ENCODE data around the gene TRIM65. TPM values are rescaled to one million over a fixed set of nuclear protein-coding genes. Genes with fewer than 3 reads are reported as not detected.

The TRIM65 gene
- total RNA-seq, 4 donors from 2014 or later, result 14.0 to 22.7 (median 16.9) TPM

GRCh38 chr17:75902406-75902805 lies 5.7 kb upstream of the TRIM65 start:
- Histone ChIP-seq H3K27me3 (no peaks in the 10 kb centered on the region), H3K4me1 (peaks cover 0 to 18% (median 8%) of the 10 kb centered on the region in 4 donors), H3K27ac (no peak overlapping the region), H3K9me3 (no peaks in the 10 kb centered on the region), H3K4me3 (no peak overlapping the region), H3K36me3 (peaks cover 0 to 55% (median 0%) of the 10 kb centered on the region in 3 donors)
- DNase-seq, result no peak
- no peak for TF ChIP-seq POLR2A (IDR thresholded peaks at IDR 0.05)
- TF ChIP-seq, protein P1, sequence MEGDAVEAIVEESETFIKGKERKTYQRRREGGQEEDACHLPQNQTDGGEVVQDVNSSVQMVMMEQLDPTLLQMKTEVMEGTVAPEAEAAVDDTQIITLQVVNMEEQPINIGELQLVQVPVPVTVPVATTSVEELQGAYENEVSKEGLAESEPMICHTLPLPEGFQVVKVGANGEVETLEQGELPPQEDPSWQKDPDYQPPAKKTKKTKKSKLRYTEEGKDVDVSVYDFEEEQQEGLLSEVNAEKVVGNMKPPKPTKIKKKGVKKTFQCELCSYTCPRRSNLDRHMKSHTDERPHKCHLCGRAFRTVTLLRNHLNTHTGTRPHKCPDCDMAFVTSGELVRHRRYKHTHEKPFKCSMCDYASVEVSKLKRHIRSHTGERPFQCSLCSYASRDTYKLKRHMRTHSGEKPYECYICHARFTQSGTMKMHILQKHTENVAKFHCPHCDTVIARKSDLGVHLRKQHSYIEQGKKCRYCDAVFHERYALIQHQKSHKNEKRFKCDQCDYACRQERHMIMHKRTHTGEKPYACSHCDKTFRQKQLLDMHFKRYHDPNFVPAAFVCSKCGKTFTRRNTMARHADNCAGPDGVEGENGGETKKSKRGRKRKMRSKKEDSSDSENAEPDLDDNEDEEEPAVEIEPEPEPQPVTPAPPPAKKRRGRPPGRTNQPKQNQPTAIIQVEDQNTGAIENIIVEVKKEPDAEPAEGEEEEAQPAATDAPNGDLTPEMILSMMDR (IDR thresholded peaks at IDR 0.05), result no peak

DNA sequence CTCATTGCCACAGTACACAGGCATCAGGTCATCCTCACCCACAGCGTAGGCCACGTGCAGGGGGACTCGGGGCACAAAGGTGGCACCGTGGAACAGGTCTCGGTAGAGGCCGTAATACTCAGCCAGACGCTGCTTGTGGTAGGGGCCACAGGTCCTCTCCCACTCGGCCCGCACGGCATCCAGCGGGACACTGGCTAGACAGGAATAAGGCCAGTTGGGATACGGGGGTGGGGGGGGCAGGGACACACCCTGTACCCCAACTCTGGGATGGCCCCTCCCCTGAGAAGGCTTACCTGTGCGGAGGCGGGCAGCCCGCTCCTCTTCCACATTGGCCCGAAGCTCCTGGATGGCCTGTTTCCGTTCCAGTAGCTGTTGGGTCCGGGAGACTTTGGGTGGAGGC lies 5.0 kb upstream of the TRIM65 start:
- peaks cover 0 to 55% (median 0%) of the 10 kb centered on the region in 3 donors for H3K36me3 ChIP-seq
- no peaks in the 10 kb centered on the region for H3K9me3 ChIP-seq
- H3K4me3 ChIP-seq, result no peak overlapping the region
- H3K27ac ChIP-seq, result no peak overlapping the region
- peaks cover 2 to 22% (median 10%) of the 10 kb centered on the region in 4 donors for H3K4me1 ChIP-seq
- no peaks in the 10 kb centered on the region for H3K27me3 ChIP-seq
- TF ChIP-seq POLR2A (IDR thresholded peaks at IDR 0.05), result no peak
- TF ChIP-seq, protein P1 (IDR thresholded peaks at IDR 0.05), result no peak
- peak in 1 of 3 donors; percentile 41 for DNase-seq

DNA sequence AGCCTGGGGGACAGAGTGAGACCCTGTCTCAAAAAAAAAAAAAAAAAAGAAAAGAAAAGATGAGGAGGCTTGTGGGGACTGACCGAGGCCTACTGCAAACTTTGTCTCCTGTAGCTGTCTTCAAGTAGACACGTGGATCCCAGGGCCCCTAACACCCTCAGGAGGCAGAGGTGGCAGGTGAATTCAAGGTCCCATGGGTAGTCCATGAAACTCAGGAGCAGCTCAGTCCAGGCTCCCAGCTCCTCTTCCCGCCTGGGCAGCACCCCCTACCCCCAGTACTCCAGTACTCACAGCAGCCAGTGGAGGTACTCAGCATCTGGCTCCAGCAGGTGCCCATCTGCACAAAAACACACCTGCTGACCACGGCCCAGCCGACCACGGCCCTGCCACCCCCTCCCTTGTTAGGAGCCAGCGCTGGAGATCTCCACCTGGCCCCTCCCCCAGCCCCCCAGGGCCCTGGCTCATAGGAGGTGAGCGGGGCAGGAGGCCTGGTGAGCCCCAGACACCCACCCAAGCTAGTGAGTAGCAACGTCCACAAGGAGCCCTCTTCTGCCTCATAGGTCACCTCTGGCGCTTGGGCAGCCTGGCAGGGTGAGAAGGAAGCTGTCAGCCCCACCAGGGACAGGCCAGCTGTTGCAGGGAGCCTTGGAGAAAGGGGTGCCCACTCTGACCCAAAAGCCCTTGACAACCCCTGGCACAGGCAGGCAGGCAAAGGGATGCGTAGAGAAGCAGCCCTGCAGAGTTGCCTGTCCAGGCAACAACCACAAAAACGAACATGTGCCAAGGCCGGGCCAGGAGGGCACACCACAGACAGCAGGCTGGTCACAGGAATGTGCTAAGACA lies 4.2 kb upstream of the TRIM65 start:
- H3K4me3 ChIP-seq, result no peak overlapping the region
- no peaks in the 10 kb centered on the region for H3K27me3 ChIP-seq
- H3K4me1 ChIP-seq, result peaks cover 2 to 23% (median 10%) of the 10 kb centered on the region in 4 donors
- no peak for TF ChIP-seq POLR2A (IDR thresholded peaks at IDR 0.05)
- TF ChIP-seq, protein P1 (IDR thresholded peaks at IDR 0.05), result no peak
- no peak for DNase-seq
- peaks cover 0 to 55% (median 0%) of the 10 kb centered on the region in 3 donors for H3K36me3 ChIP-seq
- no peak overlapping the region for H3K27ac ChIP-seq
- H3K9me3 ChIP-seq, result no peaks in the 10 kb centered on the region

GRCh38 chr17:75899767-75900468 lies 3.2 kb upstream of the TRIM65 start:
- TF ChIP-seq, protein P1 (IDR thresholded peaks at IDR 0.05), result no peak
- no peak for TF ChIP-seq POLR2A (IDR thresholded peaks at IDR 0.05)
- Histone ChIP-seq H3K9me3 (no peaks in the 10 kb centered on the region), H3K4me3 (no peak overlapping the region), H3K4me1 (peaks cover 2 to 28% (median 17%) of the 10 kb centered on the region in 4 donors), H3K36me3 (peaks cover 0 to 55% (median 0%) of the 10 kb centered on the region in 3 donors), H3K27me3 (no peaks in the 10 kb centered on the region), H3K27ac (no peak overlapping the region)
- DNase-seq, result peak in 1 of 3 donors; percentile 44

GRCh38 chr17:75899353-75899752 lies 2.6 kb upstream of the TRIM65 start:
- Histone ChIP-seq H3K36me3 (peaks cover 0 to 55% (median 0%) of the 10 kb centered on the region in 3 donors), H3K9me3 (no peaks in the 10 kb centered on the region), H3K27ac (no peak overlapping the region), H3K4me1 (peaks cover 2 to 34% (median 20%) of the 10 kb centered on the region in 4 donors), H3K27me3 (no peaks in the 10 kb centered on the region), H3K4me3 (no peak overlapping the region)
- peak in 1 of 3 donors; percentile 44 for DNase-seq
- TF ChIP-seq POLR2A (IDR thresholded peaks at IDR 0.05), result no peak
- TF ChIP-seq, protein P1 (IDR thresholded peaks at IDR 0.05), result no peak
